Neural progenitor cell (in vitro differentiated cells): ENCODE data around the gene CBLN1. TPM values are rescaled to one million over a fixed set of nuclear protein-coding genes. Genes with fewer than 3 reads are reported as not detected.
"Not testable (repeated sequence)": the region's sequence is repeated elsewhere in the genome, so short reads cannot be mapped to it uniquely, and the experiment has no call there.

Experiments used
- DNase-seq: peaks from one replicate; pipeline ENCODE4 v3.0.0-alpha.2; 2016; ENCODE audit warnings: low spot score
- H2AFZ ChIP-seq: fragments of 200-600 bp; sonication (generic); replicated peaks from 2 replicates; pipeline ENCODE4 v1.6.1; 2016; ENCODE audit warnings: antibody characterized with exemption
- H3F3A ChIP-seq: fragments of 200-600 bp; sonication (generic); 2 replicates; pipeline ENCODE4 v1.6.1; 2016; ENCODE audit warnings: antibody characterized with exemption, low read depth
- H3K27ac ChIP-seq: fragments of 200-600 bp; sonication (generic); 2 replicates; pipeline ENCODE4 v1.5.1; 2016; ENCODE audit warnings: mild to moderate bottlenecking
- H3K27me3 ChIP-seq: fragments of 200-600 bp; sonication (generic); 2 replicates; pipeline ENCODE4 v1.6.1; 2016; ENCODE audit warnings: mild to moderate bottlenecking, moderate library complexity
- H3K36me3 ChIP-seq: fragments of 200-600 bp; sonication (generic); 2 replicates; pipeline ENCODE4 v1.5.1; 2016
- H3K4me1 ChIP-seq: fragments of 200-600 bp; sonication (generic); 2 replicates; pipeline ENCODE4 v1.6.1; 2016; ENCODE audit warnings: mixed run types
- H3K4me2 ChIP-seq: fragments of 200-600 bp; sonication (generic); 2 replicates; pipeline ENCODE4 v1.6.1; 2016
- H3K4me3 ChIP-seq: fragments of 200-600 bp; sonication (generic); 2 replicates; pipeline ENCODE4 v1.5.1; 2016
- H3K79me2 ChIP-seq: fragments of 200-600 bp; sonication (generic); 2 replicates; pipeline ENCODE4 v1.6.1; 2016; ENCODE audit warnings: low read depth
- H3K9ac ChIP-seq: fragments of 200-600 bp; sonication (generic); 2 replicates; pipeline ENCODE4 v1.6.1; 2016
- H3K9me3 ChIP-seq: fragments of 200-600 bp; sonication (generic); 2 replicates; pipeline ENCODE4 v1.5.1; 2016; ENCODE audit warnings: low read depth
- H4K20me1 ChIP-seq: fragments of 200-600 bp; sonication (generic); 2 replicates; pipeline ENCODE4 v1.6.1; 2016; ENCODE audit warnings: low read depth
- H3K27ac Mint-ChIP-seq: 3 replicates; pipeline ENCODE4 v1.8.0; 2021; ENCODE audit warnings: mixed read lengths
- H3K27me3 Mint-ChIP-seq: 2 replicates; pipeline ENCODE4 v1.8.0; 2022; ENCODE audit warnings: low read depth, mild to moderate bottlenecking, inconsistent platforms, moderate library complexity, mixed read lengths; ENCODE audit not compliant: insufficient read depth
- H3K36me3 Mint-ChIP-seq: 3 replicates; pipeline ENCODE4 v1.8.0; 2021; ENCODE audit warnings: mixed read lengths
- H3K4me1 Mint-ChIP-seq: 3 replicates; pipeline ENCODE4 v1.8.0; 2021; ENCODE audit warnings: mixed read lengths
- H3K4me3 Mint-ChIP-seq: 3 replicates; pipeline ENCODE4 v1.8.0; 2021; ENCODE audit warnings: mild to moderate bottlenecking, moderate library complexity, mixed read lengths
- H3K9me3 Mint-ChIP-seq: 3 replicates; pipeline ENCODE4 v1.8.0; 2020; ENCODE audit warnings: mixed read lengths
- EZH2 ChIP-seq: fragments of 200-600 bp; sonication (generic); IDR thresholded peaks from 2 replicates; pipeline ENCODE4 v1.6.1; 2017; ENCODE audit warnings: antibody characterized with exemption, mild to moderate bottlenecking, moderate library complexity
- EZH2phosphoT487 ChIP-seq: fragments of 200-600 bp; sonication (generic); IDR thresholded peaks from 2 replicates; pipeline ENCODE4 v1.6.1; 2017; ENCODE audit warnings: antibody characterized with exemption
- total RNA-seq: library from RNA; depleted of rRNA; stranded (reverse); fragments of >200 nt; gene quantifications from 2 replicates; pipeline ENCODE4 v1.2.3, GENCODE V29; 2015; ENCODE audit warnings: low replicate concordance
- TF ChIP-seq, protein P1 (sequence below): fragments of 200-600 bp; sonication (generic); IDR thresholded peaks from 2 replicates; pipeline ENCODE4 v1.5.1; 2017; ENCODE audit warnings: antibody characterized with exemption, mild to moderate bottlenecking

The CBLN1 gene
- total RNA-seq, 1 donor from 2014 or later: 0.11 TPM

- TF ChIP-seq EZH2 (no peak), EZH2phosphoT487 (no peak)
- TF ChIP-seq, protein P1, sequence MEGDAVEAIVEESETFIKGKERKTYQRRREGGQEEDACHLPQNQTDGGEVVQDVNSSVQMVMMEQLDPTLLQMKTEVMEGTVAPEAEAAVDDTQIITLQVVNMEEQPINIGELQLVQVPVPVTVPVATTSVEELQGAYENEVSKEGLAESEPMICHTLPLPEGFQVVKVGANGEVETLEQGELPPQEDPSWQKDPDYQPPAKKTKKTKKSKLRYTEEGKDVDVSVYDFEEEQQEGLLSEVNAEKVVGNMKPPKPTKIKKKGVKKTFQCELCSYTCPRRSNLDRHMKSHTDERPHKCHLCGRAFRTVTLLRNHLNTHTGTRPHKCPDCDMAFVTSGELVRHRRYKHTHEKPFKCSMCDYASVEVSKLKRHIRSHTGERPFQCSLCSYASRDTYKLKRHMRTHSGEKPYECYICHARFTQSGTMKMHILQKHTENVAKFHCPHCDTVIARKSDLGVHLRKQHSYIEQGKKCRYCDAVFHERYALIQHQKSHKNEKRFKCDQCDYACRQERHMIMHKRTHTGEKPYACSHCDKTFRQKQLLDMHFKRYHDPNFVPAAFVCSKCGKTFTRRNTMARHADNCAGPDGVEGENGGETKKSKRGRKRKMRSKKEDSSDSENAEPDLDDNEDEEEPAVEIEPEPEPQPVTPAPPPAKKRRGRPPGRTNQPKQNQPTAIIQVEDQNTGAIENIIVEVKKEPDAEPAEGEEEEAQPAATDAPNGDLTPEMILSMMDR: no peak
- Histone ChIP-seq H3K79me2 (no peaks in the 10 kb centered on the region), H3K27me3 (no peaks in the 10 kb centered on the region), H4K20me1 (no peaks in the 10 kb centered on the region), H3K4me3 (no peak overlapping the region), H3K36me3 (no peaks in the 10 kb centered on the region), H3K4me2 (no peak overlapping the region), H3K9ac (no peak overlapping the region), H3K27ac (no peak overlapping the region), H3K4me1 (no peaks in the 10 kb centered on the region), H3F3A (no peaks in the 10 kb centered on the region), H3K9me3 (no peaks in the 10 kb centered on the region), H2AFZ (no peak overlapping the region)
- no peak for DNase-seq
- Mint-ChIP-seq H3K27me3 (no peaks in the 10 kb centered on the region), H3K27ac (no peak overlapping the region), H3K4me1 (no peaks in the 10 kb centered on the region), H3K36me3 (no peaks in the 10 kb centered on the region), H3K4me3 (no peak overlapping the region), H3K9me3 (no peaks in the 10 kb centered on the region)
These were observed 30.9 kb downstream of the CBLN1 start for GRCh38 chr16:49250689-49251088.

DNA sequence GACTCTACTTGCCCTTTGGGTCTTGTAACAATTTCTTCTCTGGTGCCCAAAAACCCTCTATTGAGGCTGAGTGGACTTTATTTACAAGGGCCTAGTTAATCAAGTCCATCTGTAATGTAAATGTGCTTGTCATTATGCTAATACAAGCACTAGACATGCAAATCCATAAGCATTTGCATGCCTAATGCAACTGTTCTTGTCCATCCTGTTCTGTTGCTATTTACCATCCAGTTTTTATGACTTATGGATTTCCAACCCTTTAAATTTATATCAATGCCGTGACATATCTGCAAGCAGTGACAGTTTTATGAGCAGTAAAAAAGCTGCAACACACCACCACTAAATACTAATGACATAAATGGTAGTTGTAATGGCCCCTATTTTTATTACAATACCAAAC lies 33.4 kb downstream of the CBLN1 start:
- Histone ChIP-seq H3K9ac (no peak overlapping the region), H3K4me1 (no peaks in the 10 kb centered on the region), H3K4me3 (no peak overlapping the region), H3K79me2 (no peaks in the 10 kb centered on the region), H4K20me1 (no peaks in the 10 kb centered on the region), H3K27me3 (no peaks in the 10 kb centered on the region), H2AFZ (no peak overlapping the region), H3K4me2 (no peak overlapping the region), H3K9me3 (no peaks in the 10 kb centered on the region), H3K27ac (no peak overlapping the region), H3F3A (no peaks in the 10 kb centered on the region), H3K36me3 (no peaks in the 10 kb centered on the region)
- TF ChIP-seq, protein P1: no peak
- TF ChIP-seq EZH2phosphoT487: no peak
- TF ChIP-seq EZH2: no peak
- H3K4me1 Mint-ChIP-seq: no peaks in the 10 kb centered on the region
- peaks cover 4% of the 10 kb centered on the region for H3K27me3 Mint-ChIP-seq
- no peak overlapping the region for H3K4me3 Mint-ChIP-seq
- DNase-seq: no peak
- H3K27ac Mint-ChIP-seq: no peak overlapping the region
- no peaks in the 10 kb centered on the region for H3K36me3 Mint-ChIP-seq
- no peaks in the 10 kb centered on the region for H3K9me3 Mint-ChIP-seq

DNA sequence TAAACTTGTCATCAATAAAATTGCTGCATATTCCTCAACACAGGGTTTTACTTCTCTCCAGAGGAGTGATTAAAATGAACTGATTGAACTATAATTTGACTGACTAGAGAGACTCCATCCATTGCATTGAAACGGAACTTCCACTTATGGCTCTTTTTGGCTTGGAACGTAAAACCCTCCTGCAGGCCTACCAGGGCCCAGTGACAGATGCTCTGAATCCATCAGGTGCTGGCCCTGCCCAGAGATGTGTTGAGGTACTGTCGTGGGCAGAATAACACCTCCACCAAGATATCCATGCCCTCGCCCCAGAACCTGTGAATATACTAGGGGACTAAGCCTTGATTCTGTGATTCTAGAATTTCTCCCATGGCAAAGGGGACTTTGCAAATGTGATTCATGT lies 45.4 kb downstream of the CBLN1 start:
- H3K9me3 Mint-ChIP-seq: no peaks in the 10 kb centered on the region

DNA sequence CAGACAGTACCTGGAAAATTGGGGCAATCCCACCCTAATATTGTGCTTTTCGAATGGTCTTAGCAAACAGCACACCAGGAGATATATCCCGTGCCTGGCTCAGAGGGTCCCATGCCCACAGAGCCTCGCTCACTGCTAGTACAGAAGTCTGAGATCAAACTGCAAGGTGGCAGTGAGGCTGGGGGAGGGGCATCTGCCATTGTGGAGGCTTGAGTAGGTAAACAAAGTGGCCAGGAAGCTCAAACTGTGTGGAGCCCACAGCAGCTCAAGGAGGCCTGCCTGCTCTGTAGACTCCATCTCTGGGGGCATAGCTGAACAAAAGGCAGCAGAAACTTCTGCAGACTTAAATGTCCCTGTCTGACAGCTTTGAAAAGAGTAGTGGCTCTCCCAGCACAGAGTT lies 53.3 kb downstream of the CBLN1 start:
- not testable (repeated sequence) for H3K36me3 Mint-ChIP-seq, DNase-seq, H3K4me1 Mint-ChIP-seq, H3K4me2 ChIP-seq, H3K79me2 ChIP-seq, H3K4me3 ChIP-seq, H3K27ac Mint-ChIP-seq, H3K27me3 Mint-ChIP-seq, H3K4me3 Mint-ChIP-seq, H3K4me1 ChIP-seq, H3K27ac ChIP-seq, H3K36me3 ChIP-seq, H3K9me3 ChIP-seq, H4K20me1 ChIP-seq, H3K27me3 ChIP-seq, H3K9me3 Mint-ChIP-seq, H3F3A ChIP-seq, H2AFZ ChIP-seq, H3K9ac ChIP-seq

More for the DNA sequence above, 45.4 kb downstream of the CBLN1 start:
- TF ChIP-seq, protein P1: no peak
- TF ChIP-seq EZH2: no peak
- no peak for TF ChIP-seq EZH2phosphoT487
- Histone ChIP-seq H3K4me2 (no peak overlapping the region), H3K27me3 (no peaks in the 10 kb centered on the region), H4K20me1 (no peaks in the 10 kb centered on the region), H3K4me3 (no peak overlapping the region), H3F3A (no peaks in the 10 kb centered on the region), H3K9me3 (no peaks in the 10 kb centered on the region), H3K9ac (no peak overlapping the region), H3K79me2 (no peaks in the 10 kb centered on the region), H3K4me1 (no peaks in the 10 kb centered on the region), H3K27ac (no peak overlapping the region), H3K36me3 (no peaks in the 10 kb centered on the region), H2AFZ (no peak overlapping the region)
- no peaks in the 10 kb centered on the region for H3K36me3 Mint-ChIP-seq
- H3K4me3 Mint-ChIP-seq: no peak overlapping the region
- H3K27ac Mint-ChIP-seq: no peak overlapping the region
- H3K4me1 Mint-ChIP-seq: peaks cover 2% of the 10 kb centered on the region
- DNase-seq: no peak
- peaks cover 7% of the 10 kb centered on the region for H3K27me3 Mint-ChIP-seq

Other genes with a start within 250 kb of the CBLN1 start
- gene C16orf78, start 92.0 kb upstream of the CBLN1 start, total RNA-seq: not detected in 2 replicates